HepG2 (cell line): Measurements from ENCODE around the gene LTV1. TPM values are rescaled to one million over a fixed set of nuclear protein-coding genes. Genes with fewer than 3 reads are reported as not detected.
A peak's percentile ranks its signal among the peaks of the same experiment; 100 is the strongest.

ENCODE experiments used
- AKAP8 ChIP-seq: sonication (generic); formaldehyde crosslinking; IDR thresholded peaks from 2 replicates; pipeline ENCODE4 v1.5.1; 2020; ENCODE audit warnings: mild to moderate bottlenecking, missing genetic modification reagents
- GFI1 ChIP-seq: sonication (generic); formaldehyde crosslinking; IDR thresholded peaks from 2 replicates; pipeline ENCODE4 v1.5.0; 2020; ENCODE audit warnings: missing genetic modification reagents, mild to moderate bottlenecking, borderline replicate concordance
- GLI4 ChIP-seq: sonication (generic); formaldehyde crosslinking; IDR thresholded peaks from 2 replicates; pipeline ENCODE4 v1.5.1; 2020; ENCODE audit warnings: missing genetic modification reagents, mild to moderate bottlenecking, moderate library complexity, borderline replicate concordance
- HHEX ChIP-seq: IDR thresholded peaks from 2 replicates; pipeline ENCODE4 v1.6.1; 2016; ENCODE audit warnings: control low read depth
- IKZF1 ChIP-seq: fragments of 450-650 bp; IDR thresholded peaks from 2 replicates; pipeline ENCODE4 v1.7.1; 2016
- KDM1A ChIP-seq: IDR thresholded peaks from 2 replicates; pipeline ENCODE4 v1.6.1; 2016; ENCODE audit warnings: missing compliant biosample characterization
- NFATC3 ChIP-seq: sonication (generic); formaldehyde crosslinking; IDR thresholded peaks from 2 replicates; pipeline ENCODE4 v1.5.1; 2020; ENCODE audit warnings: mild to moderate bottlenecking, missing genetic modification reagents
- NFE2 ChIP-seq: sonication (generic); formaldehyde crosslinking; IDR thresholded peaks from 2 replicates; pipeline ENCODE4 v1.4.0; 2020; ENCODE audit warnings: missing genetic modification reagents
- NR2F1 ChIP-seq, 2 experiments: fragments of 450-650 bp in 1 of 2; formaldehyde crosslinking in 1 of 2; IDR thresholded peaks; 2 replicates each; pipeline versions ENCODE4 v1.5.0 to v1.6.1; 2016 to 2020; ENCODE audit warnings: mild to moderate bottlenecking in 1 of 2, missing compliant biosample characterization in 1 of 2, missing genetic modification reagents in 1 of 2, moderate library complexity in 1 of 2
- SRY ChIP-seq: sonication (generic); formaldehyde crosslinking; IDR thresholded peaks from 2 replicates; pipeline ENCODE4 v1.8.0; 2022; ENCODE audit warnings: mild to moderate bottlenecking, missing genetic modification reagents
- ZBTB42 ChIP-seq: sonication (generic); formaldehyde crosslinking; IDR thresholded peaks from 2 replicates; pipeline ENCODE4 v1.5.0; 2020; ENCODE audit warnings: mild to moderate bottlenecking, missing genetic modification reagents
- ZC3H13 ChIP-seq: sonication (generic); formaldehyde crosslinking; IDR thresholded peaks from 2 replicates; pipeline ENCODE4 v1.8.1; 2023; ENCODE audit warnings: mild to moderate bottlenecking, missing genetic modification reagents, moderate library complexity
- ZNF234 ChIP-seq: sonication (generic); formaldehyde crosslinking; conservative IDR thresholded peaks from 2 replicates; pipeline ENCODE4 v1.5.1; 2020; ENCODE audit warnings: mild to moderate bottlenecking, missing genetic modification reagents
- ZNF253 ChIP-seq: sonication (generic); formaldehyde crosslinking; IDR thresholded peaks from 2 replicates; pipeline ENCODE4 v1.8.0; 2022; ENCODE audit warnings: mild to moderate bottlenecking, missing genetic modification reagents, borderline replicate concordance
- ZNF274 ChIP-seq: sonication (generic); formaldehyde crosslinking; IDR thresholded peaks from 2 replicates; pipeline ENCODE4 v1.5.1; 2020; ENCODE audit warnings: mild to moderate bottlenecking, missing genetic modification reagents
- ZNF543 ChIP-seq: sonication (generic); formaldehyde crosslinking; IDR thresholded peaks from 2 replicates; pipeline ENCODE4 v1.4.0; 2020; ENCODE audit warnings: mild to moderate bottlenecking, missing genetic modification reagents
- ZNF83 ChIP-seq: sonication (generic); formaldehyde crosslinking; IDR thresholded peaks from 2 replicates; pipeline ENCODE4 v1.4.0; 2020; ENCODE audit warnings: missing genetic modification reagents, mild to moderate bottlenecking, borderline replicate concordance
- polyA plus RNA-seq, 8 experiments: library from polyadenylated mRNA; depleted of rRNA in 3 of 8; stranded (reverse) in 7 of 8; unstranded in 1 of 8; fragments of >200 nt; fragmentation: Illumina TruSeq in 4 of 8; extraction: Trizol in 4 of 8; gene quantifications; 2 replicates each; pipeline versions ENCODE4 v1.2.1 to v1.2.3, GENCODE V29; 2011 to 2016; ENCODE audit warnings: low read depth in 4 of 8, missing spikeins in 1 of 8, mixed read lengths in 1 of 8; ENCODE audit not compliant: insufficient read depth in 1 of 8
- total RNA-seq, 5 experiments: library from RNA; depleted of rRNA; stranded (reverse); fragments of >200 nt; fragmentation: Illumina TruSeq; extraction: Trizol; gene quantifications; 2 replicates each; pipeline ENCODE4 v1.2.3, GENCODE V29; 2016; ENCODE audit warnings: low read depth in 1 of 5
- TF ChIP-seq, protein P1 (sequence below): sonication (generic); formaldehyde crosslinking; IDR thresholded peaks from 2 replicates; pipeline ENCODE4 v1.4.0; 2020; ENCODE audit warnings: missing genetic modification reagents, borderline replicate concordance
- TF ChIP-seq, protein P2 (sequence below): sonication (generic); formaldehyde crosslinking; IDR thresholded peaks from 2 replicates; pipeline ENCODE4 v1.4.0; 2020; ENCODE audit warnings: mild to moderate bottlenecking, missing genetic modification reagents, borderline replicate concordance
- TF ChIP-seq, protein P3 (sequence below): sonication (generic); formaldehyde crosslinking; IDR thresholded peaks from 2 replicates; pipeline ENCODE4 v1.9.0; 2021; ENCODE audit warnings: missing genetic modification reagents, mild to moderate bottlenecking, borderline replicate concordance
- TF ChIP-seq, protein P4 (sequence below): IDR thresholded peaks from 2 replicates; pipeline ENCODE4 v1.6.1; 2016; ENCODE audit warnings: mild to moderate bottlenecking, missing biosample characterization, missing genetic modification reagents
- TF ChIP-seq, protein P5 (sequence below): IDR thresholded peaks from 2 replicates; pipeline ENCODE4 v1.6.1; 2016; ENCODE audit warnings: low read depth
- TF ChIP-seq, protein P6 (sequence below): fragments of 450-650 bp; IDR thresholded peaks from 2 replicates; pipeline ENCODE4 v1.6.1; 2016

The LTV1 gene
- total and polyA plus RNA-seq, 2 of the 13 experiments (the other 11 are each of a cell fraction or from before 2014, with no cell fraction given) = 21.1 to 85.8 TPM

DNA sequence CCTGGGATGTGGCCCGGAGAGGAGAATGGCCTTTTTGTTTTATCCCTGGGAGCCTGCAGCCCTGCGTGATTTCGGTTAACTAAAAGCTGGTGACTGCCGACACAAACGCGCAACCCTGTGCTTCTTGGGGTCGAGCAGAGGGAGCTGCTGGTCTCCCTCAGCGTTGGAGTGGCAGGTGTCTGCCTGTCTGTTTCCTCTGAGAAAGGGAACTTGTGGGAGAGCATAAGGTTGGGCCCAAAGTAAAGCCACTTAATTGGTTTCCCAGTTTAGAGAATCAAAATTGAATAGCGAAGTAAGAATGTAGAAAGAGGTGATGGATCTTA is 500 bp downstream of the LTV1 start (continued):
- TF ChIP-seq, protein P1, sequence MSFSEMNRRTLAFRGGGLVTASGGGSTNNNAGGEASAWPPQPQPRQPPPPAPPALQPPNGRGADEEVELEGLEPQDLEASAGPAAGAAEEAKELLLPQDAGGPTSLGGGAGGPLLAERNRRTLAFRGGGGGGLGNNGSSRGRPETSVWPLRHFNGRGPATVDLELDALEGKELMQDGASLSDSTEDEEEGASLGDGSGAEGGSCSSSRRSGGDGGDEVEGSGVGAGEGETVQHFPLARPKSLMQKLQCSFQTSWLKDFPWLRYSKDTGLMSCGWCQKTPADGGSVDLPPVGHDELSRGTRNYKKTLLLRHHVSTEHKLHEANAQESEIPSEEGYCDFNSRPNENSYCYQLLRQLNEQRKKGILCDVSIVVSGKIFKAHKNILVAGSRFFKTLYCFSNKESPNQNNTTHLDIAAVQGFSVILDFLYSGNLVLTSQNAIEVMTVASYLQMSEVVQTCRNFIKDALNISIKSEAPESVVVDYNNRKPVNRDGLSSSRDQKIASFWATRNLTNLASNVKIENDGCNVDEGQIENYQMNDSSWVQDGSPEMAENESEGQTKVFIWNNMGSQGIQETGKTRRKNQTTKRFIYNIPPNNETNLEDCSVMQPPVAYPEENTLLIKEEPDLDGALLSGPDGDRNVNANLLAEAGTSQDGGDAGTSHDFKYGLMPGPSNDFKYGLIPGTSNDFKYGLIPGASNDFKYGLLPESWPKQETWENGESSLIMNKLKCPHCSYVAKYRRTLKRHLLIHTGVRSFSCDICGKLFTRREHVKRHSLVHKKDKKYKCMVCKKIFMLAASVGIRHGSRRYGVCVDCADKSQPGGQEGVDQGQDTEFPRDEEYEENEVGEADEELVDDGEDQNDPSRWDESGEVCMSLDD (CRISPR knock-in tag) = no peak
- no peak for TF ChIP-seq HHEX (CRISPR knock-in tag)
- 0 out of 2 replicates have a peak, but pooled peaks have one; percentile 43 for TF ChIP-seq ZNF234 (CRISPR knock-in tag)
- TF ChIP-seq NFATC3 = no peak
- no peak for TF ChIP-seq ZNF83
- TF ChIP-seq KDM1A (CRISPR knock-in tag) = no peak
- no peak for TF ChIP-seq ZNF274 (CRISPR knock-in tag)
- no peak for TF ChIP-seq NR2F1 (CRISPR knock-in tag; IDR thresholded peaks at IDR 0.05)
- no peak for TF ChIP-seq AKAP8
- 0 out of 2 replicates have a peak, but pooled peaks have one; percentile 18 for TF ChIP-seq ZNF543 (CRISPR knock-in tag)
- no peak for TF ChIP-seq IKZF1
- TF ChIP-seq, protein P2, sequence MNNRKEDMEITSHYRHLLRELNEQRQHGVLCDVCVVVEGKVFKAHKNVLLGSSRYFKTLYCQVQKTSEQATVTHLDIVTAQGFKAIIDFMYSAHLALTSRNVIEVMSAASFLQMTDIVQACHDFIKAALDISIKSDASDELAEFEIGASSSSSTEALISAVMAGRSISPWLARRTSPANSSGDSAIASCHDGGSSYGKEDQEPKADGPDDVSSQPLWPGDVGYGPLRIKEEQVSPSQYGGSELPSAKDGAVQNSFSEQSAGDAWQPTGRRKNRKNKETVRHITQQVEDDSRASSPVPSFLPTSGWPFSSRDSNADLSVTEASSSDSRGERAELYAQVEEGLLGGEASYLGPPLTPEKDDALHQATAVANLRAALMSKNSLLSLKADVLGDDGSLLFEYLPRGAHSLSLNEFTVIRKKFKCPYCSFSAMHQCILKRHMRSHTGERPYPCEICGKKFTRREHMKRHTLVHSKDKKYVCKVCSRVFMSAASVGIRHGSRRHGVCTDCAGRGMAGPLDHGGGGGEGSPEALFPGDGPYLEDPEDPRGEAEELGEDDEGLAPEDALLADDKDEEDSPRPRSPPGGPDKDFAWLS (CRISPR knock-in tag) = no peak
- TF ChIP-seq SRY (CRISPR knock-in tag) = peak; percentile 11; the same call in 1 of the 2 replicates
- no peak for TF ChIP-seq ZNF253 (CRISPR knock-in tag)
- TF ChIP-seq ZBTB42 (CRISPR knock-in tag) = 0 out of 2 replicates have a peak, but pooled peaks have one; percentile 5
- TF ChIP-seq GFI1 (CRISPR knock-in tag) = peak; percentile 1; the same call in 1 of the 2 replicates
- no peak for TF ChIP-seq GLI4
- TF ChIP-seq NFE2 (CRISPR knock-in tag) = no peak
- TF ChIP-seq, protein P3, sequence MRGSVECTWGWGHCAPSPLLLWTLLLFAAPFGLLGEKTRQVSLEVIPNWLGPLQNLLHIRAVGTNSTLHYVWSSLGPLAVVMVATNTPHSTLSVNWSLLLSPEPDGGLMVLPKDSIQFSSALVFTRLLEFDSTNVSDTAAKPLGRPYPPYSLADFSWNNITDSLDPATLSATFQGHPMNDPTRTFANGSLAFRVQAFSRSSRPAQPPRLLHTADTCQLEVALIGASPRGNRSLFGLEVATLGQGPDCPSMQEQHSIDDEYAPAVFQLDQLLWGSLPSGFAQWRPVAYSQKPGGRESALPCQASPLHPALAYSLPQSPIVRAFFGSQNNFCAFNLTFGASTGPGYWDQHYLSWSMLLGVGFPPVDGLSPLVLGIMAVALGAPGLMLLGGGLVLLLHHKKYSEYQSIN (CRISPR knock-in tag) = no peak
- 0 out of 2 replicates have a peak, but pooled peaks have one; percentile 43 for TF ChIP-seq ZC3H13
- TF ChIP-seq, protein P4, sequence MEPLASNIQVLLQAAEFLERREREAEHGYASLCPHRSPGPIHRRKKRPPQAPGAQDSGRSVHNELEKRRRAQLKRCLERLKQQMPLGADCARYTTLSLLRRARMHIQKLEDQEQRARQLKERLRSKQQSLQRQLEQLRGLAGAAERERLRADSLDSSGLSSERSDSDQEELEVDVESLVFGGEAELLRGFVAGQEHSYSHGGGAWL (CRISPR knock-in tag) = no peak
- TF ChIP-seq, protein P5, sequence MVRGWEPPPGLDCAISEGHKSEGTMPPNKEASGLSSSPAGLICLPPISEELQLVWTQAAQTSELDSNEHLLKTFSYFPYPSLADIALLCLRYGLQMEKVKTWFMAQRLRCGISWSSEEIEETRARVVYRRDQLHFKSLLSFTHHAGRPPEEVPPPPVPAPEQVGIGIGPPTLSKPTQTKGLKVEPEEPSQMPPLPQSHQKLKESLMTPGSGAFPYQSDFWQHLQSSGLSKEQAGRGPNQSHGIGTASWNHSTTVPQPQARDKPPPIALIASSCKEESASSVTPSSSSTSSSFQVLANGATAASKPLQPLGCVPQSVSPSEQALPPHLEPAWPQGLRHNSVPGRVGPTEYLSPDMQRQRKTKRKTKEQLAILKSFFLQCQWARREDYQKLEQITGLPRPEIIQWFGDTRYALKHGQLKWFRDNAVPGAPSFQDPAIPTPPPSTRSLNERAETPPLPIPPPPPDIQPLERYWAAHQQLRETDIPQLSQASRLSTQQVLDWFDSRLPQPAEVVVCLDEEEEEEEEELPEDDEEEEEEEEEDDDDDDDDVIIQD (CRISPR knock-in tag) = no peak
- TF ChIP-seq, protein P6, sequence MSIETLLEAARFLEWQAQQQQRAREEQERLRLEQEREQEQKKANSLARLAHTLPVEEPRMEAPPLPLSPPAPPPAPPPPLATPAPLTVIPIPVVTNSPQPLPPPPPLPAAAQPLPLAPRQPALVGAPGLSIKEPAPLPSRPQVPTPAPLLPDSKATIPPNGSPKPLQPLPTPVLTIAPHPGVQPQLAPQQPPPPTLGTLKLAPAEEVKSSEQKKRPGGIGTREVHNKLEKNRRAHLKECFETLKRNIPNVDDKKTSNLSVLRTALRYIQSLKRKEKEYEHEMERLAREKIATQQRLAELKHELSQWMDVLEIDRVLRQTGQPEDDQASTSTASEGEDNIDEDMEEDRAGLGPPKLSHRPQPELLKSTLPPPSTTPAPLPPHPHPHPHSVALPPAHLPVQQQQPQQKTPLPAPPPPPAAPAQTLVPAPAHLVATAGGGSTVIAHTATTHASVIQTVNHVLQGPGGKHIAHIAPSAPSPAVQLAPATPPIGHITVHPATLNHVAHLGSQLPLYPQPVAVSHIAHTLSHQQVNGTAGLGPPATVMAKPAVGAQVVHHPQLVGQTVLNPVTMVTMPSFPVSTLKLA = no peak
